Placental pericyte (primary cell): ENCODE results near the gene LRIG2. TPM values are rescaled to one million over a fixed set of nuclear protein-coding genes. Genes with fewer than 3 reads are reported as not detected.

Source experiments
- total RNA-seq: library from RNA; depleted of rRNA; stranded (reverse); fragments of >200 nt; gene quantifications from 2 replicates; pipeline ENCODE4 v1.2.3, GENCODE V29; 2012

The LRIG2 gene
- 15.8 and 21.2 TPM in 2 replicates for total RNA-seq

GRCh38 chr1:113072757-113073478 lies at the start of gene LRIG2:
Gene LRIG2 (plus strand): TSS chr1:113073198. CDS start chr1:113073407, 209 bp downstream.

Other genes starting within 250 kb of the LRIG2 start
- 109 and 110 TPM in 2 replicates for gene SLC16A1, start 117.0 kb upstream of the LRIG2 start, total RNA-seq